ENCODE results near the gene COBL. TPM values are rescaled to one million over a fixed set of nuclear protein-coding genes. Genes with fewer than 3 reads are reported as not detected.

The COBL gene
- total and polyA plus RNA-seq, 5 donors from 2014 or later: 0.03 to 0.59 TPM; not detected in 3

- no peaks in the 10 kb centered on the region for H3K9me3 ChIP-seq (ENCODE audit: control insufficient read depth in 2 of 2, low read length in 2 of 2)
- Mint-ChIP-seq H3K27ac (no peak overlapping the region), H3K4me3 (no peak overlapping the region), H3K4me1 (peaks cover 0 to 20% (median 12%) of the 10 kb centered on the region in 4 donors), H3K36me3 (no peaks in the 10 kb centered on the region), H3K9me3 (peaks cover 0 to 6% (median 1%) of the 10 kb centered on the region in 7 donors), H3K27me3 (peaks cover 11% of the 10 kb centered on the region)
- H3K4me3 ChIP-seq (ENCODE audit: low read depth, low read length): no peak overlapping the region
- no peaks in the 10 kb centered on the region for H3K36me3 ChIP-seq (ENCODE audit: control insufficient read depth, insufficient read depth, low read length)
- peaks cover 3% of the 10 kb centered on the region for H3K27me3 ChIP-seq (ENCODE audit: control insufficient read depth, insufficient read depth, low read length)
- ATAC-seq (ENCODE audit: low read depth in 2 of 2) (no peak), DNase-seq (no peak)
- H3K27ac ChIP-seq (ENCODE audit: insufficient read depth, low read length, poor library complexity, severe bottlenecking): no peak overlapping the region
- H3K4me1 ChIP-seq (ENCODE audit: control insufficient read depth, insufficient read depth, low read length, poor library complexity, severe bottlenecking): no peaks in the 10 kb centered on the region
Observed at GRCh38 chr7:51118628-51119027, 198.0 kb downstream of the COBL start.

- H3K27ac Mint-ChIP-seq: no peak overlapping the region
- H3K9me3 ChIP-seq (ENCODE audit: control insufficient read depth in 2 of 2, low read length in 2 of 2): no peaks in the 10 kb centered on the region
- H3K4me3 ChIP-seq (ENCODE audit: low read depth, low read length): no peak overlapping the region
- no peak overlapping the region for H3K4me3 Mint-ChIP-seq
- peaks cover 16% of the 10 kb centered on the region for H3K27me3 Mint-ChIP-seq
- H3K36me3 ChIP-seq (ENCODE audit: control insufficient read depth, insufficient read depth, low read length): no peaks in the 10 kb centered on the region
- peaks cover 3% of the 10 kb centered on the region for H3K27me3 ChIP-seq (ENCODE audit: control insufficient read depth, insufficient read depth, low read length)
- no peaks in the 10 kb centered on the region for H3K4me1 Mint-ChIP-seq
- no peaks in the 10 kb centered on the region for H3K4me1 ChIP-seq (ENCODE audit: control insufficient read depth, insufficient read depth, low read length, poor library complexity, severe bottlenecking)
- ATAC-seq (ENCODE audit: low read depth in 2 of 2): no peak
- no peak for DNase-seq
- no peaks in the 10 kb centered on the region for H3K36me3 Mint-ChIP-seq
- no peak overlapping the region for H3K27ac ChIP-seq (ENCODE audit: insufficient read depth, low read length, poor library complexity, severe bottlenecking)
- H3K9me3 Mint-ChIP-seq: peaks cover 0 to 6% (median 2%) of the 10 kb centered on the region in 7 donors
Observed at GRCh38 chr7:51114501-51114900, 202.1 kb downstream of the COBL start.

DNA sequence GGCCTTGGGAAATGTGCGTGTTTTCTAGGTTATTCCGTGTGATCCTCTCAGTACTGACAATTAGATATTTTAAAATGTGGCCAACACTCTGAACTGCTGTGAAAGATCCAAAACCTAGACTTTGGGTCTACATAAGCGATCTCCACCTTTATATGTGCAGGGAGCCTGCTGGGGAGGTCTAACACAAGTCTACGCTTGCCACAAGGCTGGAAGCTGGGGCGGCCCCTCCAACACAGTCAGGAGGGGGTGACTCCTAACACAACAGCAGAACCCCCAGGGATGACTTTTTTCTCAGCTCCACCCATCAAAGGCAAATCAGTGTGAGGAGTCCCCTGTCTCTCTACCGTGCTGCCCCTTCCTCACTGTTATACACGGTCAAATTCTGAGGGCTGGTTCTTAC lies 202.6 kb downstream of the COBL start:
- Mint-ChIP-seq H3K4me3 (no peak overlapping the region), H3K27me3 (peaks cover 16% of the 10 kb centered on the region), H3K36me3 (no peaks in the 10 kb centered on the region), H3K27ac (no peak overlapping the region), H3K9me3 (peaks cover 0 to 6% (median 2%) of the 10 kb centered on the region in 7 donors), H3K4me1 (no peaks in the 10 kb centered on the region)
- Histone ChIP-seq H3K4me3 (ENCODE audit: low read depth, low read length) (no peak overlapping the region), H3K36me3 (ENCODE audit: control insufficient read depth, insufficient read depth, low read length) (no peaks in the 10 kb centered on the region), H3K27me3 (ENCODE audit: control insufficient read depth, insufficient read depth, low read length) (peaks cover 3% of the 10 kb centered on the region), H3K9me3 (ENCODE audit: control insufficient read depth in 2 of 2, low read length in 2 of 2) (no peaks in the 10 kb centered on the region), H3K27ac (ENCODE audit: insufficient read depth, low read length, poor library complexity, severe bottlenecking) (no peak overlapping the region), H3K4me1 (ENCODE audit: control insufficient read depth, insufficient read depth, low read length, poor library complexity, severe bottlenecking) (no peaks in the 10 kb centered on the region)
- ATAC-seq (ENCODE audit: low read depth in 2 of 2): no peak
- DNase-seq: no peak

GRCh38 chr7:51113560-51113959 lies 203.0 kb downstream of the COBL start:
- H3K4me1 ChIP-seq (ENCODE audit: control insufficient read depth, insufficient read depth, low read length, poor library complexity, severe bottlenecking): no peaks in the 10 kb centered on the region
- peaks cover 3% of the 10 kb centered on the region for H3K27me3 ChIP-seq (ENCODE audit: control insufficient read depth, insufficient read depth, low read length)
- Mint-ChIP-seq H3K36me3 (no peaks in the 10 kb centered on the region), H3K9me3 (peaks cover 0 to 6% (median 2%) of the 10 kb centered on the region in 7 donors), H3K27ac (no peak overlapping the region), H3K4me1 (no peaks in the 10 kb centered on the region), H3K4me3 (no peak overlapping the region), H3K27me3 (peaks cover 16% of the 10 kb centered on the region)
- no peaks in the 10 kb centered on the region for H3K9me3 ChIP-seq (ENCODE audit: control insufficient read depth in 2 of 2, low read length in 2 of 2)
- no peaks in the 10 kb centered on the region for H3K36me3 ChIP-seq (ENCODE audit: control insufficient read depth, insufficient read depth, low read length)
- no peak overlapping the region for H3K27ac ChIP-seq (ENCODE audit: insufficient read depth, low read length, poor library complexity, severe bottlenecking)
- no peak for DNase-seq
- no peak for ATAC-seq (ENCODE audit: low read depth in 2 of 2)
- no peak overlapping the region for H3K4me3 ChIP-seq (ENCODE audit: low read depth, low read length)

- Mint-ChIP-seq H3K27me3 (peaks cover 16% of the 10 kb centered on the region), H3K4me1 (no peaks in the 10 kb centered on the region), H3K4me3 (no peak overlapping the region), H3K27ac (no peak overlapping the region), H3K36me3 (no peaks in the 10 kb centered on the region), H3K9me3 (peaks cover 0 to 6% (median 2%) of the 10 kb centered on the region in 7 donors)
- Histone ChIP-seq H3K4me1 (ENCODE audit: control insufficient read depth, insufficient read depth, low read length, poor library complexity, severe bottlenecking) (no peaks in the 10 kb centered on the region), H3K36me3 (ENCODE audit: control insufficient read depth, insufficient read depth, low read length) (no peaks in the 10 kb centered on the region), H3K27ac (ENCODE audit: insufficient read depth, low read length, poor library complexity, severe bottlenecking) (no peak overlapping the region), H3K27me3 (ENCODE audit: control insufficient read depth, insufficient read depth, low read length) (peaks cover 3% of the 10 kb centered on the region), H3K9me3 (ENCODE audit: control insufficient read depth in 2 of 2, low read length in 2 of 2) (no peaks in the 10 kb centered on the region), H3K4me3 (ENCODE audit: low read depth, low read length) (no peak overlapping the region)
- ATAC-seq (ENCODE audit: low read depth in 2 of 2) (no peak), DNase-seq (no peak)
Observed at GRCh38 chr7:51111241-51111940, 205.2 kb downstream of the COBL start.

GRCh38 chr7:51108134-51108533 lies 208.5 kb downstream of the COBL start:
- Mint-ChIP-seq H3K4me1 (no peaks in the 10 kb centered on the region), H3K27ac (no peak overlapping the region), H3K36me3 (no peaks in the 10 kb centered on the region), H3K9me3 (peaks cover 0 to 2% (median 0%) of the 10 kb centered on the region in 7 donors), H3K27me3 (peaks cover 13% of the 10 kb centered on the region), H3K4me3 (no peak overlapping the region)
- H3K4me1 ChIP-seq (ENCODE audit: control insufficient read depth, insufficient read depth, low read length, poor library complexity, severe bottlenecking): no peaks in the 10 kb centered on the region
- no peak overlapping the region for H3K27ac ChIP-seq (ENCODE audit: insufficient read depth, low read length, poor library complexity, severe bottlenecking)
- no peak overlapping the region for H3K4me3 ChIP-seq (ENCODE audit: low read depth, low read length)
- no peaks in the 10 kb centered on the region for H3K36me3 ChIP-seq (ENCODE audit: control insufficient read depth, insufficient read depth, low read length)
- no peak for ATAC-seq (ENCODE audit: low read depth in 2 of 2)
- DNase-seq: no peak
- no peaks in the 10 kb centered on the region for H3K27me3 ChIP-seq (ENCODE audit: control insufficient read depth, insufficient read depth, low read length)
- H3K9me3 ChIP-seq (ENCODE audit: control insufficient read depth in 2 of 2, low read length in 2 of 2): no peaks in the 10 kb centered on the region

DNA sequence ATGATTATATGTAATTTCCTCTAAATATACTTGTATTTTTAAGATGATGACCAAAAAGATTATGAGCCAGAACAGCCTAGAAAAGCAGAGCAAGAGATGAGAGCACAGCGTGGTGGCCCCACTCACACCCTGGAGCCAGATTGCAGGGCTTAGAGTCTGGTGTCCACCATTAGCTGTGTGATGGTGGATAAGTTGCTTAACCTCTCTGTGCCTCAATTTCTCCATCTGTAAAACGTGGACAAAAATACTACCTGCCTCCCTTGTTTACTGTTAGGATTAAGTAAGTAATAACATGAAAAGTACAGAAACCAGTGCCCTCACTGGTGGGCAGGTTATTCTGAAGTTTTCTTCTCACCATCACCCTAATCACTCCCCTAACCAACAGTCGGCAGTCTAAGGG lies 212.3 kb downstream of the COBL start:
- Mint-ChIP-seq H3K27me3 (peaks cover 9% of the 10 kb centered on the region), H3K36me3 (no peaks in the 10 kb centered on the region), H3K9me3 (peaks cover 0 to 2% (median 0%) of the 10 kb centered on the region in 7 donors), H3K4me1 (no peaks in the 10 kb centered on the region), H3K27ac (no peak overlapping the region), H3K4me3 (no peak overlapping the region)
- H3K36me3 ChIP-seq (ENCODE audit: control insufficient read depth, insufficient read depth, low read length): no peaks in the 10 kb centered on the region
- H3K4me3 ChIP-seq (ENCODE audit: low read depth, low read length): no peak overlapping the region
- H3K27me3 ChIP-seq (ENCODE audit: control insufficient read depth, insufficient read depth, low read length): peaks cover 2% of the 10 kb centered on the region
- H3K27ac ChIP-seq (ENCODE audit: insufficient read depth, low read length, poor library complexity, severe bottlenecking): no peak overlapping the region
- ATAC-seq (ENCODE audit: low read depth in 2 of 2) (no peak), DNase-seq (no peak)
- no peaks in the 10 kb centered on the region for H3K9me3 ChIP-seq (ENCODE audit: control insufficient read depth in 2 of 2, low read length in 2 of 2)
- H3K4me1 ChIP-seq (ENCODE audit: control insufficient read depth, insufficient read depth, low read length, poor library complexity, severe bottlenecking): no peaks in the 10 kb centered on the region

GRCh38 chr7:51103718-51104117 lies 212.9 kb downstream of the COBL start:
- DNase-seq (no peak), ATAC-seq (ENCODE audit: low read depth in 2 of 2) (no peak)
- H3K4me3 ChIP-seq (ENCODE audit: low read depth, low read length): no peak overlapping the region
- H3K27ac ChIP-seq (ENCODE audit: insufficient read depth, low read length, poor library complexity, severe bottlenecking): no peak overlapping the region
- peaks cover 9% of the 10 kb centered on the region for H3K27me3 Mint-ChIP-seq
- H3K36me3 ChIP-seq (ENCODE audit: control insufficient read depth, insufficient read depth, low read length): no peaks in the 10 kb centered on the region
- peaks cover 0 to 2% (median 0%) of the 10 kb centered on the region in 7 donors for H3K9me3 Mint-ChIP-seq
- no peaks in the 10 kb centered on the region for H3K4me1 Mint-ChIP-seq
- H3K4me1 ChIP-seq (ENCODE audit: control insufficient read depth, insufficient read depth, low read length, poor library complexity, severe bottlenecking): no peaks in the 10 kb centered on the region
- no peak overlapping the region for H3K27ac Mint-ChIP-seq
- no peaks in the 10 kb centered on the region for H3K36me3 Mint-ChIP-seq
- peaks cover 2% of the 10 kb centered on the region for H3K27me3 ChIP-seq (ENCODE audit: control insufficient read depth, insufficient read depth, low read length)
- no peaks in the 10 kb centered on the region for H3K9me3 ChIP-seq (ENCODE audit: control insufficient read depth in 2 of 2, low read length in 2 of 2)
- H3K4me3 Mint-ChIP-seq: no peak overlapping the region
